Astrocyte (in vitro differentiated cells and primary cell): Measurements from ENCODE around the gene YKT6.

ENCODE experiments used
- EZH2 ChIP-seq: IDR thresholded peaks from 2 replicates; pipeline ENCODE4 v1.6.1; 2012; ENCODE audit warnings: mild to moderate bottlenecking, low read length, inconsistent platforms; ENCODE audit not compliant: insufficient read depth
- TF ChIP-seq, protein P1 (sequence below): IDR thresholded peaks from 2 replicates; pipeline ENCODE4 v1.5.1; 2011; ENCODE audit warnings: low read depth, mild to moderate bottlenecking, inconsistent platforms, low read length, moderate library complexity; ENCODE audit not compliant: insufficient read depth

DNA sequence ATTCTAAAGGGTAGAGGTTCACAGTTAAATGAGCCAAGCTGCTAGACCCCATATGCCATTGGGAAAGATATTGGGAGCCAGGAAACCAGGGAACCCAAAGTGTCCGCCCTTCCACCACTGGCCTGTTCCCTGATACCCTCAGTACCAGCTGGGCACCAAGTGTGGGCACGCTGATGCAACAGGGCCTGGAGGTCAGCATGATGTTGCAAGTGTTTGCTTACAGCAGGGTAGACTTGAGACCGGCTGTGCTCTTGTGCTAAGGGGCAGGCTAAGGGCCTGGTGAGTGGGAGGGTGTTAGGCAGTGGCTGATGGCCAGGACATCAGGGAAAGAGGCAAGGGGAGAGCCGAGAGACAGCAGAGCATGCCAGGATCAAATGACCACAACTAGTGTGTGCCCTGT lies 38.6 kb upstream of the YKT6 start:
- TF ChIP-seq, protein P1, sequence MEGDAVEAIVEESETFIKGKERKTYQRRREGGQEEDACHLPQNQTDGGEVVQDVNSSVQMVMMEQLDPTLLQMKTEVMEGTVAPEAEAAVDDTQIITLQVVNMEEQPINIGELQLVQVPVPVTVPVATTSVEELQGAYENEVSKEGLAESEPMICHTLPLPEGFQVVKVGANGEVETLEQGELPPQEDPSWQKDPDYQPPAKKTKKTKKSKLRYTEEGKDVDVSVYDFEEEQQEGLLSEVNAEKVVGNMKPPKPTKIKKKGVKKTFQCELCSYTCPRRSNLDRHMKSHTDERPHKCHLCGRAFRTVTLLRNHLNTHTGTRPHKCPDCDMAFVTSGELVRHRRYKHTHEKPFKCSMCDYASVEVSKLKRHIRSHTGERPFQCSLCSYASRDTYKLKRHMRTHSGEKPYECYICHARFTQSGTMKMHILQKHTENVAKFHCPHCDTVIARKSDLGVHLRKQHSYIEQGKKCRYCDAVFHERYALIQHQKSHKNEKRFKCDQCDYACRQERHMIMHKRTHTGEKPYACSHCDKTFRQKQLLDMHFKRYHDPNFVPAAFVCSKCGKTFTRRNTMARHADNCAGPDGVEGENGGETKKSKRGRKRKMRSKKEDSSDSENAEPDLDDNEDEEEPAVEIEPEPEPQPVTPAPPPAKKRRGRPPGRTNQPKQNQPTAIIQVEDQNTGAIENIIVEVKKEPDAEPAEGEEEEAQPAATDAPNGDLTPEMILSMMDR, result no peak
- no peak for TF ChIP-seq EZH2
